Measurements from ENCODE around the gene SSBP3.

Gene SSBP3

GRCh38 chr1:54287176-54287650, 119.0 kb downstream of the SSBP3 start:
- H3K4me3 ChIP-seq (ENCODE audit: insufficient read length, low read depth), result no peak overlapping the region
- no peak for TF ChIP-seq SUZ12 (IDR thresholded peaks at IDR 0.05; ENCODE audit: extremely low read depth, insufficient read depth, insufficient read length)
- no peak for TF ChIP-seq YY1 (IDR thresholded peaks at IDR 0.05; ENCODE audit: insufficient read depth, insufficient read length)
- TF ChIP-seq ZNF274 (IDR thresholded peaks at IDR 0.05; ENCODE audit: low read depth, low read length), result no peak
- no peak for DNase-seq (ENCODE audit: low read depth, low spot score)
- H3K36me3 ChIP-seq (ENCODE audit: insufficient read depth, insufficient read length, low read length), result peaks cover 2% of the 10 kb centered on the region
- peaks cover 39% of the 10 kb centered on the region for H3K4me1 ChIP-seq (ENCODE audit: insufficient read depth, insufficient read length)
- peak overlapping the region; percentile 17 for H3K9ac ChIP-seq (ENCODE audit: insufficient read length, low read depth)
- no peaks in the 10 kb centered on the region for H3K27me3 ChIP-seq (ENCODE audit: insufficient read depth, insufficient read length)
- H3K9me3 ChIP-seq (ENCODE audit: insufficient read depth, low read length), result no peaks in the 10 kb centered on the region

- peaks cover 11% of the 10 kb centered on the region for H3K36me3 ChIP-seq (ENCODE audit: insufficient read depth, insufficient read length, low read length)
- H3K4me3 ChIP-seq (ENCODE audit: insufficient read length, low read depth), result no peak overlapping the region
- H3K27me3 ChIP-seq (ENCODE audit: insufficient read depth, insufficient read length), result no peaks in the 10 kb centered on the region
- DNase-seq (ENCODE audit: low read depth, low spot score), result no peak
- H3K4me1 ChIP-seq (ENCODE audit: insufficient read depth, insufficient read length), result peaks cover 40% of the 10 kb centered on the region
- TF ChIP-seq YY1 (IDR thresholded peaks at IDR 0.05; ENCODE audit: insufficient read depth, insufficient read length), result no peak
- no peak for TF ChIP-seq ZNF274 (IDR thresholded peaks at IDR 0.05; ENCODE audit: low read depth, low read length)
- no peak for TF ChIP-seq SUZ12 (IDR thresholded peaks at IDR 0.05; ENCODE audit: extremely low read depth, insufficient read depth, insufficient read length)
- no peaks in the 10 kb centered on the region for H3K9me3 ChIP-seq (ENCODE audit: insufficient read depth, low read length)
- no peak overlapping the region for H3K9ac ChIP-seq (ENCODE audit: insufficient read length, low read depth)
Observed at GRCh38 chr1:54285815-54286345, 120.3 kb downstream of the SSBP3 start.

- TF ChIP-seq SUZ12 (IDR thresholded peaks at IDR 0.05; ENCODE audit: extremely low read depth, insufficient read depth, insufficient read length), result no peak
- TF ChIP-seq YY1 (IDR thresholded peaks at IDR 0.05; ENCODE audit: insufficient read depth, insufficient read length), result no peak
- TF ChIP-seq ZNF274 (IDR thresholded peaks at IDR 0.05; ENCODE audit: low read depth, low read length), result no peak
- H3K27me3 ChIP-seq (ENCODE audit: insufficient read depth, insufficient read length), result no peaks in the 10 kb centered on the region
- H3K9ac ChIP-seq (ENCODE audit: insufficient read length, low read depth), result no peak overlapping the region
- H3K4me1 ChIP-seq (ENCODE audit: insufficient read depth, insufficient read length), result peaks cover 36% of the 10 kb centered on the region
- peaks cover 18% of the 10 kb centered on the region for H3K36me3 ChIP-seq (ENCODE audit: insufficient read depth, insufficient read length, low read length)
- no peak for DNase-seq (ENCODE audit: low read depth, low spot score)
- no peaks in the 10 kb centered on the region for H3K9me3 ChIP-seq (ENCODE audit: insufficient read depth, low read length)
- H3K4me3 ChIP-seq (ENCODE audit: insufficient read length, low read depth), result no peak overlapping the region
Observed at GRCh38 chr1:54284781-54285529, 121.2 kb downstream of the SSBP3 start.

GRCh38 chr1:54283635-54284385, 122.4 kb downstream of the SSBP3 start:
- H3K9me3 ChIP-seq (ENCODE audit: insufficient read depth, low read length), result no peaks in the 10 kb centered on the region
- no peak for TF ChIP-seq YY1 (IDR thresholded peaks at IDR 0.05; ENCODE audit: insufficient read depth, insufficient read length)
- no peak for TF ChIP-seq SUZ12 (IDR thresholded peaks at IDR 0.05; ENCODE audit: extremely low read depth, insufficient read depth, insufficient read length)
- no peak for TF ChIP-seq ZNF274 (IDR thresholded peaks at IDR 0.05; ENCODE audit: low read depth, low read length)
- no peaks in the 10 kb centered on the region for H3K27me3 ChIP-seq (ENCODE audit: insufficient read depth, insufficient read length)
- H3K36me3 ChIP-seq (ENCODE audit: insufficient read depth, insufficient read length, low read length), result peaks cover 29% of the 10 kb centered on the region
- peaks cover 32% of the 10 kb centered on the region for H3K4me1 ChIP-seq (ENCODE audit: insufficient read depth, insufficient read length)
- DNase-seq (ENCODE audit: low read depth, low spot score), result no peak
- H3K4me3 ChIP-seq (ENCODE audit: insufficient read length, low read depth), result no peak overlapping the region
- H3K9ac ChIP-seq (ENCODE audit: insufficient read length, low read depth), result peak overlapping the region; percentile 27

GRCh38 chr1:54282101-54282847, 123.9 kb downstream of the SSBP3 start:
- Histone ChIP-seq H3K27me3 (ENCODE audit: insufficient read depth, insufficient read length) (no peaks in the 10 kb centered on the region), H3K4me3 (ENCODE audit: insufficient read length, low read depth) (no peak overlapping the region), H3K9me3 (ENCODE audit: insufficient read depth, low read length) (no peaks in the 10 kb centered on the region), H3K4me1 (ENCODE audit: insufficient read depth, insufficient read length) (peaks cover 22% of the 10 kb centered on the region), H3K9ac (ENCODE audit: insufficient read length, low read depth) (no peak overlapping the region), H3K36me3 (ENCODE audit: insufficient read depth, insufficient read length, low read length) (peaks cover 37% of the 10 kb centered on the region)
- no peak for TF ChIP-seq SUZ12 (IDR thresholded peaks at IDR 0.05; ENCODE audit: extremely low read depth, insufficient read depth, insufficient read length)
- no peak for TF ChIP-seq YY1 (IDR thresholded peaks at IDR 0.05; ENCODE audit: insufficient read depth, insufficient read length)
- TF ChIP-seq ZNF274 (IDR thresholded peaks at IDR 0.05; ENCODE audit: low read depth, low read length), result no peak
- no peak for DNase-seq (ENCODE audit: low read depth, low spot score)

- H3K9ac ChIP-seq (ENCODE audit: insufficient read length, low read depth), result no peak overlapping the region
- peaks cover 50% of the 10 kb centered on the region for H3K36me3 ChIP-seq (ENCODE audit: insufficient read depth, insufficient read length, low read length)
- no peak overlapping the region for H3K4me3 ChIP-seq (ENCODE audit: insufficient read length, low read depth)
- TF ChIP-seq YY1 (IDR thresholded peaks at IDR 0.05; ENCODE audit: insufficient read depth, insufficient read length), result no peak
- H3K9me3 ChIP-seq (ENCODE audit: insufficient read depth, low read length), result no peaks in the 10 kb centered on the region
- no peak for DNase-seq (ENCODE audit: low read depth, low spot score)
- H3K27me3 ChIP-seq (ENCODE audit: insufficient read depth, insufficient read length), result no peaks in the 10 kb centered on the region
- H3K4me1 ChIP-seq (ENCODE audit: insufficient read depth, insufficient read length), result peaks cover 23% of the 10 kb centered on the region
Observed at GRCh38 chr1:54280651-54281050, 125.5 kb downstream of the SSBP3 start.
